DND-41 (cell line): ENCODE results near the gene CCSER2.

ENCODE experiments used
- ATAC-seq: fragments of 200-7000 bp; cut with Tn5 transposase; 3 replicates; pipeline ENCODE4 v1.9.1; 2021; ENCODE audit warnings: low read depth; ENCODE audit not compliant: insufficient read depth
- DNase-seq: peaks from one replicate; pipeline ENCODE4 v3.0.0-alpha.2; 2020
- H2AFZ ChIP-seq: 2 replicates; pipeline ENCODE4 v1.6.0; 2012; ENCODE audit warnings: low read depth, low read length
- H3K27ac ChIP-seq: 2 replicates; pipeline ENCODE4 v1.5.1; 2012; ENCODE audit warnings: low read length, inconsistent platforms
- H3K27me3 ChIP-seq: fragments of 200-600 bp; sonication (generic); 2 replicates; pipeline ENCODE4 v1.6.0; 2012; ENCODE audit warnings: low read length, mild to moderate bottlenecking, inconsistent platforms; ENCODE audit not compliant: insufficient read depth, poor library complexity
- H3K36me3 ChIP-seq: 2 replicates; pipeline ENCODE4 v1.5.1; 2012; ENCODE audit warnings: low read length, inconsistent platforms; ENCODE audit not compliant: insufficient read depth
- H3K4me1 ChIP-seq: 2 replicates; pipeline ENCODE4 v1.5.1; 2012; ENCODE audit warnings: mild to moderate bottlenecking, low read length; ENCODE audit not compliant: insufficient read depth
- H3K4me2 ChIP-seq: 2 replicates; pipeline ENCODE4 v1.6.0; 2012; ENCODE audit warnings: mild to moderate bottlenecking, moderate library complexity, low read length, inconsistent platforms; ENCODE audit not compliant: insufficient read depth
- H3K4me3 ChIP-seq, 2 experiments: fragments of 200-600 bp in 1 of 2; shearing (Covaris generic) in 1 of 2; 2 replicates each; pipeline ENCODE4 v1.5.1; 2012 to 2016; ENCODE audit warnings: inconsistent platforms in 2 of 2, low read length in 2 of 2, mild to moderate bottlenecking in 2 of 2, low read depth in 1 of 2, moderate library complexity in 1 of 2
- H3K79me2 ChIP-seq: 2 replicates; pipeline ENCODE4 v1.6.0; 2012; ENCODE audit warnings: low read length, inconsistent platforms; ENCODE audit not compliant: insufficient read depth
- H3K9ac ChIP-seq: 2 replicates; pipeline ENCODE4 v1.6.0; 2012; ENCODE audit warnings: low read depth, mild to moderate bottlenecking, inconsistent platforms, low read length, moderate library complexity
- H3K9me3 ChIP-seq: 2 replicates; pipeline ENCODE4 v1.5.1; 2012; ENCODE audit warnings: low read length, moderate library complexity, mild to moderate bottlenecking, inconsistent platforms; ENCODE audit not compliant: insufficient read depth, severe bottlenecking
- H4K20me1 ChIP-seq: 2 replicates; pipeline ENCODE4 v1.6.0; 2012; ENCODE audit warnings: low read length; ENCODE audit not compliant: insufficient read depth
- CTCF ChIP-seq: IDR thresholded peaks from 2 replicates; pipeline ENCODE4 v1.5.1; 2012; ENCODE audit warnings: borderline replicate concordance, low read length, moderate library complexity, mild to moderate bottlenecking; ENCODE audit not compliant: poor library complexity, severe bottlenecking; ENCODE audit errors: extremely low read depth
- EZH2 ChIP-seq: IDR thresholded peaks from 3 replicates; pipeline ENCODE4 v1.6.1; 2012; ENCODE audit warnings: borderline replicate concordance, low read depth, mild to moderate bottlenecking, moderate library complexity, low read length, inconsistent platforms; ENCODE audit not compliant: severe bottlenecking

CCSER2 gene

DNA sequence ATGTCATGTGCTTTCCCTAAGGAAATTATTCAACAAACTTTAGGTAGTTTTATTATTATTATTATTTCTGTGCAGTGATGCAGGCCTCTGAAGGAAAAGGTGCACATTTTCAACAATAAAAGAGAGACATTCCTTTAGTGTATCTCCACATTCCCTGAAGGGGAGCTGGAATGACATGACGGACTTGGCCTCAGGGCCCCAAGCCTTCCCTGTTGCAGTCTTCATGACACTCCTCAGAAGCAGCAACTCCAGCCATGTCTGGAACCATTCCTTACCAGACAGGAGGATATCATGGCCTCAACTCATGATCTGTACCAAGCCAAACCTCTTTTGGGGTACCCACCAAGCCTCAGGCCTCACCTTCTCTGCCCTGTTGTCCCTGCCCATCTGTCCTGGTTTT lies 35.2 kb upstream of the CCSER2 start:
- Histone ChIP-seq H3K27ac (peak overlapping the region; percentile 66; the same call in 1 of the 2 replicates), H3K9me3 (no peaks in the 10 kb centered on the region), H3K27me3 (no peaks in the 10 kb centered on the region), H3K4me1 (peaks cover 33% of the 10 kb centered on the region), H3K4me3 (no peak overlapping the region), H3K4me2 (peak overlapping the region; percentile 23; the same call in 1 of the 2 replicates), H3K79me2 (no peaks in the 10 kb centered on the region), H3K36me3 (no peaks in the 10 kb centered on the region), H2AFZ (no peak overlapping the region), H3K9ac (no peak overlapping the region), H4K20me1 (peaks cover 3% of the 10 kb centered on the region; the same call in 1 of the 2 replicates)
- TF ChIP-seq EZH2 (no peak), CTCF (no peak)
- ATAC-seq: no peak
- DNase-seq: no peak

DNA sequence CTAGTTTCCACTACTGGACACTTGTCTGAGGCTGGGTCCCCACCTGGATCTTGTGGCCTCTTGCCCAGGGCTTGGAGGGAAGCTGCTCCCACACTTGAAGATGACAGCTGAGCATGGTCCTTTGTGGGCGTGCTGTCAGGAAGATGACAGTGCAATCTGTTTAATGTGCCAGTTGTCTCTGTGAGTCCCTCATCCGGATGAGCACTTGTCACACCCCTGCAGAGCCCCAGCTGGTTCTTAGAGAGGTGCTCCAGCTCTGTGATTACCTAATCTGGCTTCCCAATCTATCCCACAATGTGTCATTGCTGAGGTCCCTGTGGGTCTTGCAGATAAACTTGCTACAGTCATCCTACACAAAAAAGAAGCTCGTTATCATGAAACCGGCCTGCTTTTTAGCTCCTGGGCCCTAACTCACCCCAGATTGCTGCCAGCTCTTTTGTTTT lies 34.8 kb upstream of the CCSER2 start:
- Histone ChIP-seq H4K20me1 (peaks cover 3% of the 10 kb centered on the region; the same call in 1 of the 2 replicates), H3K36me3 (no peaks in the 10 kb centered on the region), H3K27ac (peak overlapping the region; percentile 66), H3K27me3 (no peaks in the 10 kb centered on the region), H2AFZ (no peak overlapping the region), H3K9me3 (no peaks in the 10 kb centered on the region), H3K4me2 (peak overlapping the region; percentile 29; the same call in 1 of the 2 replicates), H3K9ac (no peak overlapping the region), H3K4me1 (peaks cover 36% of the 10 kb centered on the region), H3K79me2 (no peaks in the 10 kb centered on the region), H3K4me3 (no peak overlapping the region)
- peak; percentile 86 for DNase-seq
- peak; percentile 95 for ATAC-seq
- TF ChIP-seq CTCF (no peak), EZH2 (no peak)

DNA sequence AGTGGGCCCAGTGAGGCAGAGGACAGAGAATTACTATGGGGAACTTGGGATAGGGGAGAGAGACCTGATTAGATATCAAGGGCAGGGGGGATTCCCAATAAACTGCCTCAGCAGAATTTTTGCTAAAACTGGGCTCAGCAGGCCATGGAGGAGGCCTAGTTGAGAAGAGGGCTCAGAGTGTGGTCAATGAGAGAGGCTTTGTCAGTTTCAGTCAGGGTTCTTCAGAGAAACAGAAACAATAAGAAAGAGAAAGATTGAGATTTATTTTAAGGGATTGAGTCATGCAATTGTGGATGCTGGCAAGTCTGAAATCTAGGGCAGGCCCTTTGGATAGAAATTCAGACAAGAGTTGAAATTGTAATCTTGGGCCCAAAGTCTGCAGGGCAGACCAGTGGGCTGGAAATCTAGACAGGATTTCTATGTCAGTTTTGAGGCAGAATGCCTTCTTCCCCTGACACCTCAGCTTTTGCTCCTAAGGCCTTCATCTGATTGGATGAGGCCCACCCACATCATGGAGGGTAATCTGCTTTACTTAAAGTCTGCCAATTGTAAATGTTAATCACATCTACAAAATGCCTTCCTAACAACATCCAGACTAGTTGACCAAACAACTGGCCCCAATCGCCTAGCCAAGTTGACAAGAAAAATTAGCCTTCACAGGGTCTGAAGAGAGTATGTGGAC lies 33.5 kb upstream of the CCSER2 start:
- Histone ChIP-seq H3K79me2 (no peaks in the 10 kb centered on the region), H2AFZ (no peak overlapping the region), H3K9ac (no peak overlapping the region), H3K9me3 (no peaks in the 10 kb centered on the region), H3K4me3 (no peak overlapping the region), H3K4me1 (peaks cover 36% of the 10 kb centered on the region), H3K36me3 (no peaks in the 10 kb centered on the region), H4K20me1 (peaks cover 3% of the 10 kb centered on the region; the same call in 1 of the 2 replicates), H3K27ac (no peak overlapping the region), H3K4me2 (no peak overlapping the region), H3K27me3 (no peaks in the 10 kb centered on the region)
- DNase-seq (no peak), ATAC-seq (no peak)
- no peak for TF ChIP-seq EZH2
- no peak for TF ChIP-seq CTCF
